Measurements from ENCODE around the gene MRPL51. TPM values are rescaled to one million over a fixed set of nuclear protein-coding genes. Genes with fewer than 3 reads are reported as not detected.

Gene MRPL51
- total and polyA plus RNA-seq, 10 of the 15 experiments (the other 5 are each of a cell fraction or from before 2014, with no cell fraction given) = 137 to 1,202 (median 267) TPM

GRCh38 chr12:6534945-6535696 lies 42.1 kb upstream of the MRPL51 start (continued):
- TF ChIP-seq BCL3 (IDR thresholded peaks at IDR 0.05; ENCODE audit: borderline replicate concordance, insufficient read depth, low read depth, low read length, poor library complexity, severe bottlenecking) (peak; percentile 11), ZBTB33 (IDR thresholded peaks at IDR 0.05) (no peak), CBFB (IDR thresholded peaks at IDR 0.05; ENCODE audit: low read depth) (peak; percentile 53; the same call in 1 of the 2 replicates), SMAD5 (IDR thresholded peaks at IDR 0.05; ENCODE audit: low read depth) (no peak; the same call in 1 of the 2 replicates), TCF3 (IDR thresholded peaks at IDR 0.05; ENCODE audit: borderline replicate concordance, insufficient read depth, low read depth, low read length) (0 out of 2 replicates have a peak, but pooled peaks have one; percentile 23), HDGF (IDR thresholded peaks at IDR 0.05) (peak; percentile 39; the same call in 1 of the 2 replicates), YY1 (IDR thresholded peaks at IDR 0.05; ENCODE audit: low read depth, low read length) (peak; percentile 85), SUPT20H (IDR thresholded peaks at IDR 0.05; ENCODE audit: borderline replicate concordance, control insufficient read depth, low read depth, low read length) (no peak), IRF4 (IDR thresholded peaks at IDR 0.05; ENCODE audit: low read depth, low read length) (0 out of 2 replicates have a peak, but pooled peaks have one; percentile 5), CBX3 (IDR thresholded peaks at IDR 0.05; ENCODE audit: borderline replicate concordance, low read depth) (no peak), SREBF2 (IDR thresholded peaks at IDR 0.05; ENCODE audit: low read length) (no peak), CHD1 (IDR thresholded peaks at IDR 0.05; ENCODE audit: low read depth, low read length) (peak; percentile 54; the same call in 1 of the 2 replicates), CEBPB (IDR thresholded peaks at IDR 0.05; ENCODE audit: borderline replicate concordance in 1 of 2, low read depth in 2 of 2, low read length in 2 of 2) (no peak), BRCA1 (IDR thresholded peaks at IDR 0.05; ENCODE audit: low read depth, low read length) (no peak), ATF3 (IDR thresholded peaks at IDR 0.05; ENCODE audit: borderline replicate concordance, extremely low read depth, low read depth, low read length) (peak; percentile 68; the same call in 1 of the 2 replicates), CTCF (IDR thresholded peaks at IDR 0.05 in 2 of 3, conservative IDR thresholded peaks at IDR 0.05 in 1 of 3; ENCODE audit: control insufficient read depth in 2 of 3, extremely low read depth in 1 of 3, insufficient read depth in 1 of 3, low read depth in 3 of 3, low read length in 3 of 3) (no peak), TAF1 (IDR thresholded peaks at IDR 0.05; ENCODE audit: borderline replicate concordance, low read depth, low read length) (peak; percentile 16; the same call in 1 of the 2 replicates), BHLHE40 (IDR thresholded peaks at IDR 0.05; ENCODE audit: borderline replicate concordance in 1 of 2, low read depth in 2 of 2, low read length in 1 of 2) (peak; percentile 76 to 91), RELB (IDR thresholded peaks at IDR 0.05; ENCODE audit: low read depth) (peak; percentile 46; the same call in 1 of the 2 replicates), STAT3 (IDR thresholded peaks at IDR 0.05; ENCODE audit: low read depth, low read length) (no peak), SREBF1 (IDR thresholded peaks at IDR 0.05; ENCODE audit: low read length) (no peak)

All from GM12878 (cell line).